ENCODE measurements around the gene ADAMTSL3.

- TF ChIP-seq POLR2A (IDR thresholded peaks at IDR 0.05) (no peak), CTCF (IDR thresholded peaks at IDR 0.05) (no peak)
Observed at GRCh38 chr15:84079885-84080777, 426.2 kb downstream of the ADAMTSL3 start.
